Measurements from ENCODE around the gene ZSWIM4.

ZSWIM4 gene

DNA sequence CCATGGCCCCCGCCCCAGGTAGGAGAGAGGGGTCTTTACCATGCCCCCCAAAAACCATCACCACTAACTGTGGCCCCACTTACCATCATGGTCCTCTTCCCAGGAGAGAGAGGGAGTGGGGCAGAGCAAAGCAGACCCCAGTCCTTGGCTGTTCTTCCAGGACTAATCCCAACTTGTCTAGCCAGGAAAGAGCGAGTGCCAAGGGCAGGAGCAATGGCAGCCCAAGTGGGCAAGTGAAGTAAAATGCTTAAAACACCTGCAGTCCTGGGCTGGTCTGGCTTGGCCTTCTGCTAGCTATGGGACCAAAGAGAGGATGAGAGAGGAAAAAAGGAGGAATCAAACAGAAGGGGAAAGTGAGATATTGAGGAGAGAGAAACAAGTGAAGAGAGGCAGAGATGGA lies 17.9 kb downstream of the ZSWIM4 start:
- no peak for DNase-seq

- no peak for DNase-seq
Measured at GRCh38 chr19:13814550-13814949, 19.3 kb downstream of the ZSWIM4 start.

DNA sequence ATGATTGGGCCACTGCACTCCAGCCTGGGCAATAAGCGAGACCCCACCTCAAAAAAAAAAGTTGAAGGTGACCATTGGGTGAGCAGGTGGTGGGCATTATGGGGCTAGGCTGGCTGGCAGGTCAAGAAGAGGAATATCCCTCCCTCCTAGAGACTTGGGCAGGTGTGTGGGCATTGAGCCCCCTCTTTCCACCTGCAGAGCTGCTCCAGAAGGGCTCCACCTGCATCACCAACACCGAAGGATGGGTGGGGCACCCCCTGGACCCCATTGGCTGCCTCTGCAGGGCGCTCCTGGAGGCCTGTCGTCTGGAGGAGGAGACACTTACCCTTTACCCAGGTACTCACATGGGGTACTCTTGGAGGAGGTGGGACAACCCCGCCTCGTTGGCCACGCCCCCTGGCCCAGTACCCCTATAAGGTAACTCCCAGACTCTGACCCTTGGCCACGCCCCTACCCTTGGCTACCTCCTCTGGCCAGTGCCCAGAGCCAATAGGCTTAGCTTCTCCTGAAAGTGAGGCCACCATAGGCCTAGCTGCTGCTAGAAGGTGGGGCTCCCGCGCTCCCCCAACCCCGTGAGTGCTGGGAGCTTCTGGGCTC lies 21.9 kb downstream of the ZSWIM4 start:
- DNase-seq = no peak

DNA sequence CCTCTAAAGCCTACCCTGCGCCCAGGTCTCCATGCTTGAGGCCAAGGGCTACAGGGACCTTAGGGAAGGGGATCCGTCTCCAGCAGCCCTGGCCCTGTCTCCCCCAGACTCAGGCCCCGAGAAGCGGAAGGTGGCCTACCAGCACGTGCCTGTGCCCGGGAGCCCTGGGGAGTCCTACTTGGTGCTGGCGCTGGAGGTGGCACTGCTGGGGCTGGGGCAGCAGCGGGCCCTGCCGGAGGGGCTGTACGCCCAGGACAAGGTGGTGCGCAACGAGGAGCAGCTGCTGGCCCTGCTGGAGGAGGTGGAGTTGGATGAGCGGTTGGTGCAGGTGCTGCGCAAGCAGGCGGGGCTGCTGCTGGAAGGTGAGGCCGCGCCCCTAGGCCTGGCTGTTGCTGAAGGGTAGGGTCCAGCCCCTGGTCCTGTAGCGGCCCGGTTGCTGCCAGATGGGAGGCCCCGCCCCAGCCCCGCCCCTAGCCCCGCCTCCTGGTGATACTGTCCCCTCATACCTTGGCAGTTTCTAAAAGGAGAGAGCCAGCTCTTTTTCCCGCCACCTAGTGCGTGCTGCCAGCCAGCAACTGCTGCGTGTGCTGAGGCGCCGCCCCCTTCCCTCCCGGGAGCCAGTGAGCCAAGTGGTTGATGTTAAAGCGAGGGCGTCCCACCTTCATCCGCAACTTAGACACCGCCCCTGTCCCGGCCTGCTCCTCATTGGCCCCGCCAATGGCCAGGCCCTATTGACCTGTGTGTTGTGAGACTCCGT lies 22.6 kb downstream of the ZSWIM4 start:
- no peak for DNase-seq

- no peak for DNase-seq
Measured at GRCh38 chr19:13819238-13819637, 24.0 kb downstream of the ZSWIM4 start.

DNA sequence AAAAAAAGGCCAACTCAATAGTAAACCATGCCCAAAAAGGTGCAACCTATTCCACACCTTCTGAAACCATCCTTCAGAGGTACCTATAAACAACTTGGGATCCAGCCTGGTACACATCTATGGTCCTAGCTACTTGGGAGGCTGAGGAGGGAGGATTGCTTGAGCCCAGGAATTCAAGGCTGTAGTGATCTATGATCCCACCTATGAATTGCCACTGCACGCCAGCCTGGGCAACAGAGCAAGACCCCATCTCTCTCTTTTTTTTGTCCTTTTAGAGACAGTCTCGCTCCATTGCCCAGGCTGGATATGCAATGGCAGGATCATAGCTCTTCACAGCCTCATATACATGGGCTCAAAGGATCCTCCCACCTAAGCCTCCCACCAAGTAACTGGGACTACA lies 26.0 kb downstream of the ZSWIM4 start:
- no peak for DNase-seq

DNA sequence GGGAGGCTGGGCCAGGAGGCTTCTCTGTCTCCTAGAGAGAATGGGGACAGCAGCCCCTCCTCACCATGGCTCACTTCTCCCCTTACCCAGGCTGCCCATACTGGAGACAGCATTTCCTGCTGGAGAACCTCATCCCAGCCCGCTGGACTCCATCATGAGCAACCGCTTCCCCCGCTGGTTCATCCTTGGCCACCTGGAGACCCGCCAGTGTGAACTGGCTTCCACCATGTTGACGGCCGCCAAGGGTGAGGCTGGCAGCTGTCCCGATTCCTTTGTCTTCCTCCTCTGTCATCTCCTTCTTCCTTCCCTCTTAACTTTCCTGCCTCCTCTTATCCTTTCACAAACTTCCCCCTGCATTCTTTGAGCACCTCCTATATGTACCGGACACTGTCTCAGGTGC lies 28.0 kb downstream of the ZSWIM4 start:
- DNase-seq = no peak

DNA sequence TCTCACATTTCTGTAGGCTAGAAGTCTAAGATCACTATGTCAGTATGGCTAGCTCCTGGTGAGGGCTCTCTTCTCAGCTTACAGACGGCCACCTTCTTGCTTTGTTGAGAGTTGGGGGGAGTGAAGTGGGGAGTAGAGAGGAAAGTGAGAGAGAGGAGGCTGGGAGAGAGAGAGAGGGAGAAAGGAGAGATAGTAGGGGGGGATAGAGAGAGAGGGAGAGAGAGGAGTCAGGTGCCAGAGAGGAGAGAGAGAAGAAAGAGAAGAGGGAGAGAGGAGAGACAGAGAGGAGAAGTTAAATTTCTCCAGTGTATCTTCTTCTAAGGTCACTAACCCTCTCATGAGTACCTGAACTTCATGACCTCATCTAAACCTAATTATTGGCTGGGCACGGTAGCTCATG lies 28.7 kb downstream of the ZSWIM4 start:
- no peak for DNase-seq

DNA sequence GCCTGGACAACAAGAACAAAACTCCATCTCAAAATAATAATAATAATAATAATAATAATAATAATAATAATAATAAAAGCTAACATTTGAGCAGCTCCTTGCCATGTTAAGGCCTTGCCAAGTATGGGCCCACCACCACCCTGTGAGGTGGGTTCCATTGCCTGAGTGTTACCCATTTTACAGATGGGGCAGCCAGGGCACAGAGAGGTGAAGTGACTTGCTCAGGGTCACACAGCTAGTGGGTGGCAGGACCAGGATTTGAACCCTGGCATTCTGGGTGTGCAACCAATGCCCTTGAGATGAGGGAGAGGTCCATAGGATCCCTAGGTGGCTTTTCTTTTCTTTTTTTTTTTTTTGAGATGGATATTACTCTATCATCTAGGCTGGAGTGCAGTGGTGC lies 29.5 kb downstream of the ZSWIM4 start:
- DNase-seq = no peak

DNA sequence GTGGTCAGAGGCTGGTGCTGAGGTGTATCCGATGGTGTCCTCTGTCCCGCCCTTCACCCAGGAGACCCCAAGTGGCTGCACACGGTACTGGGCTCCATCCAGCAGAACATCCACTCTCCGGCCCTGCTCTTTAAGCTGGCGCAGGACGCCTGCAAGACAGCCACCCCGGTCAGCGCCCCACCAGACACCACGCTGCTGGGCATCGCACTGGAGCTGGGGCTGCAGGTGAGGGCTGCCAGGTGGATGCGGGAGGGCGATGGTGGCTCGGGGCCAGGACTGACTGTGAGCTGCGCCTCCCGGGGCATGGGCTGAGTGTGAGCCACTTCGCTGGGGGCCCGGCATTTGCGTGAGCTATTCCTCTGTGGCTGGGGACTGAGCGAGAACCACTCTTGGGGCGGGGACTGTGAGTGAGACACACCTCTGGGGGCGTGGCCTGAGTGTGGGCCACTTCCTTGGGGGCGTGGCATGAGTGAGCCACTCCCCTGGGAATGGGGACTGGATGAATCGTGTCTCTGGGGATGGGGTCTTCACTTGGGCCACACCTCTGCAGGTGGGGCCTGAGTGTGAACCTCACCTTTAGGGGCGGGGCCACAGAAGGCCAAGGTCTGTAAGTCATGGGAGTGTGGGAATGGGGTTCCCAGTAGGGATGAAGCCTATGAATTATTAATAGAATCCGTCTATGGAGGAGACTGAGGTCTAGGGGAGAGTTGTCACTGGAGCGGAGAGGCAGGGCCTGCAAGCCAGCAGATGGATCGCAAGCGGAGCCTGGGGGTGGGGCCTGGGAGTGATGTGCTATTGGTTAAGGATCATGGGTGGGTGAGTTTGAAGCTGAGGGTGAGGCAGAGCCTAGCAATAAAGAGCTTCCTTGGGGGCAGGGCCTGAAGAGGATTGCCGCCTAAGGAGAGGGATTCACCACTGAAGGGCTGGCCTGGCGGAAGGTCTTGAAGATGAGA lies 30.5 kb downstream of the ZSWIM4 start:
- no peak for DNase-seq

DNA sequence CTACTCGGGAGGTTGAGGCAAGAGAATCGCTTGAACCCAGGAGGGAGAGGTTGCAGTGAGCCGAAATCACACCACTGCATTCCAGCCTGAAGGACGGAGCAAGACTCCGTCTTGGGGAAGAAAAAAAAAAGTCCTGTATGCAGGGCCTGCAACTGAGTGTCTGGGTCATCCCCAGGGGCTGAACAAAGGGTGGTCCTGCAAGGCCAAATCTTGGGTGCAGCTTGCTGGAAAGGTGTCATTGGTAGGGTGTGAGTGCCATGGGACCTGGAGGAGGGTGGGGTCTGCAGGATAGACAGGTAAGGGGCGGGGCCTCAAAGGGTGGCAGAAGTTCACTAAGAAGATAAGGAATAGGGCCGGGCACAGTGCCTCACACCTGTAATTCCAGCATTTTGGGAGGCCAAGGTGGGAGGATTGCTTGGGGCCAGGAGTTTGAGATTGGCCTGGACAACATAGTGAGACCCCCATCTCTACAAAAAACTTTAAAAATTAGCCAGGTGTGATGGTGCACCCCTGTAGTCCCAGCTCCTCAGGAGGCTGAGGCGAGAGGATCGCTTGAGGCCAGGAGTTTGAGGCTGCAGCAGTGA lies 31.5 kb downstream of the ZSWIM4 start:
- DNase-seq = no peak

DNA sequence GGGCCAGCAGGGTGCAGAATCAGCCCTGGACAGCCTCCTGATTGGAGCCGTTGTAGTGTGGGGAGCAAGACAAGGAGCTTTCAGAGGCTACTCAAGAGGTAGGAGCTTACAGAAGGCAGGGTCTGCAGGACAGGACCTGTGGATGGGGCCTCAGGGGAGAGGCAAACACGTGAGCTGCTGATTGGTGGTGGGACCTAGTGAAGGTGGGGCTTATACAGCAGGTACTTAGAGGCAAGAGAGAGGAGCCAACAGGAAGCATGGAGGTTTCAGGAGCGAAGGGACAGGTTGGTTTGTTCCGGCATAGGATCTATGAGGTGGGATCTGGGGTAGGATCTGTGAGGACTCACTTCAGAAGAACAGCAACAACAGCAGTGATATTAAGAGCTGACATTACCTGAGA lies 32.4 kb downstream of the ZSWIM4 start:
- DNase-seq = no peak

DNA sequence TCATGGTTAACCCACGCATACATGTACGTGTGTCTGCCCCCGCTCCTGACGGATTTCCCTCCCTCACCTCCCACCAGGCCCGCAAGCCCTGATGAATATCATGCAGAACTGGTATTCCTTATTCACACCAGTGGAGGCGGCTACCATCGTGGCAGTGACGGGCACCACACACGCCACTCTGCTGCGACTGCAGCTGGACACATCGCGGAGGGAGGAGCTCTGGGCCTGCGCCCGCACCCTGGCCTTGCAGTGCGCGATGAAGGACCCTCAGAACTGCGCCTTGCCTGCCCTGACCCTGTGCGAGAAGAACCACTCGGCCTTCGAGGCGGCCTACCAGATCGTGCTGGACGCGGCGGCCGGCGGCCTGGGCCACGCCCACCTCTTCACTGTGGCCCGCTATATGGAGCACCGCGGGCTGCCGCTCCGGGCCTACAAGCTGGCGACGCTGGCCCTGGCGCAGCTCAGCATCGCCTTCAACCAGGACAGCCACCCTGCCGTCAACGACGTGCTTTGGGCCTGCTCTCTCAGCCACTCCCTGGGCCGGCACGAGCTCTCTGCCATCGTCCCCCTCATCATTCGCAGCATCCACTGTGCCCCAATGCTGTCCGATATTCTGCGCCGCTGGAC lies 35.0 kb downstream of the ZSWIM4 start:
- DNase-seq = no peak

DNA sequence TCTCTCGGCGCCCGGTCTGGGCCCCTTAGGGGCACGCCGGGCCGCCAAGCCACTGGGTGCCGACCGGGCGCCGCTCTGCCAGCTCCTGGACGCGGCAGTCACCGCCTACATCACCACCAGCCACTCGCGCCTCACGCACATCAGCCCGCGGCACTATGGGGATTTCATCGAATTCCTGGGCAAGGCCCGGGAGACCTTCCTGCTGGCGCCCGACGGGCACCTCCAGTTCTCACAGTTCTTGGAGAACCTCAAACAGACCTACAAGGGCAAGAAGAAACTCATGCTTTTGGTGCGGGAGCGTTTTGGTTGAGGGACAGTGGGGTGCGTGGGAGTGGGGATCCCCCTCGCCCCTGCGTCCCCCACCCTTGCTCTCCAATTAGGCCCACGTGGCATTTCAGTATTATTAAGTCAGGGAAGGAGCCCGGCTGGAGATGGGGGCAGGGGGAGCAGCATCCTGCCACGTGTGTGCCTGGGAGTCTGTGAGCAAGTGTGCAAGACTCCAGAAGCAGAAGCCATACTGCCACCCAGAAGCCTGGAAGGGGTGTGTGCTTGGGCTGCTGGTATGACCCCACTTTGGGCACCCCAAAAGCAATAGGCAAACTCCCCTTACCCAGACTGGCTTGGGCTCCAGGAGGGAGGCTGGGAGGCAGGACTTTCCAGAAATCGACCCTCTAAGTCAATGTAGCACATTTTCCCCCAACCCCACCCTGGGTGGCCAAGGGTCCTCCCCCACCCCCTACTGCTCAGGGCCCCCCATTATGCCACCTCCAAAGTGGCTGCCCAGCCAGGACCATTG lies 35.7 kb downstream of the ZSWIM4 start:
- DNase-seq = no peak

- no peak for DNase-seq
Measured at GRCh38 chr19:13831537-13832467, 36.6 kb downstream of the ZSWIM4 start.

- peak; percentile 90 for DNase-seq
Measured at GRCh38 chr19:13833330-13834243, 38.3 kb downstream of the ZSWIM4 start.

DNA sequence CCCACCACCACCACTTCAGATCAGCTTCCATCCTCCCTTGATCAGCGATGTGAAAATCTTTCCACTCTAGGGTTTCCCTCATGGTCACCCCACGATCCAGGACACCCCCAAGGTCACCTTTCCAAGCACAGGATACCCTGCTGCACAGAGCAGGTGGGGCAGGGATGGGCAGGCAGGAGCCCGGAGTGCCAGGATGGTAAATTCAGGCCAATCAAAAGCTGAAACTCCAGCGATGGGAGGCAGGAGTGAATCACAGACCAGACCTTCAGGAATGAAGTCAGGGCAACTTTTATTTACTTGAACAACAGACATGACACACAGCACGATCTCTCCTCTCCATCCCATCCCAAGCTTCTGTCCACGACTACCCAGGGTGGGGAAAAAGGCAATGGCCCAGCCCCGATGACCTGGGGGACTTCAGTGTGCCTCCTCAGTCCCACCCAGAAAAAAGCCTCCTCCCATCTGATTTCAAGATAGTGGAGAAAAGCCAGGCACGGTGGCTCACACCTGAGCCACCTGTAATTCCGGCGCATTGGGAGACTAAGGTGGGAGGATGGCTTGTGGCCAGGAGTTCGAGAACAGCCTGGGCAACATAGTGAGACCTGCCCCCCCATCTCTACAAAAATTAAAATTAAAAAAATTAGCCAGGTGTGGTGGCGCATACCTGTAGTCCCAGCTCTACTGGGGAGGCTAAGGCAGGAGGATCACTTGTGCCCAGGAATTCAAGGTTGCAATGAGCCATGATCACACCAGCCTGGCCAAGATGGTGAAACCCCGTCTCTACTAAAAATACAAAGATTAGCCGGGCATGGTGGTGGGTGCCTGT lies 39.2 kb downstream of the ZSWIM4 start:
- DNase-seq = no peak
